ENCODE data around the gene ANKRD24.
"Not testable (repeated sequence)": the region's sequence is repeated elsewhere in the genome, so short reads cannot be mapped to it uniquely, and the experiment has no call there.

Gene ANKRD24

DNA sequence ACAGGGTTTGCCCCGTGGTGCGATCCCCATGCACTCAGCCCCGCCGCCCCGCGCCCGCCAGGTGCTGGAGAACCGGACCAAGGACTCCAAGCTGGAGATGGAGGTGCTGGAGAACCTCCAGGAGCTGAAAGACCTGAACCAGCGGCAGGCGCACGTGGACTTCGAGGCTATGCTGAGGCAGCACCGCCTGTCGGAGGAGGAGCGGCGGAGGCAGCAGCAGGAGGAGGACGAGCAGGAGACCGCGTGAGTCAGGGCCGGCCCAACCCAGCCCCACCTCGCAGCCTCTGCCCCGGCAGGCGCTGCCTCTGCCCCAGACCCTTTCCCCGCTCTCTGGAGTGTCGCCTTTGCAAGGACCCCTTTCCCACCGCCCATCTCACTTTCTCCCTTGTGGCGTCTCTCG lies 75.7 kb downstream of the ANKRD24 start:
- no peak overlapping the region for H3K4me3 ChIP-seq (ENCODE audit: extremely low read depth, insufficient read depth, low read length, poor library complexity, severe bottlenecking)
- WGBS, 2 experiments (ENCODE audit: insufficient coverage in 2 of 2) = 95 to 99% methylated on average over 28 of the region's 28 CpGs
- no peak overlapping the region for H3K27ac ChIP-seq (ENCODE audit: low read depth, low read length, severe bottlenecking)
- peaks cover 64% of the 10 kb centered on the region for H3K36me3 ChIP-seq (ENCODE audit: control insufficient read depth, insufficient read depth, low read length)
- H3K9me3 ChIP-seq (ENCODE audit: control insufficient read depth, low read length) = peaks cover 7% of the 10 kb centered on the region
- no peaks in the 10 kb centered on the region for H3K4me1 ChIP-seq (ENCODE audit: control insufficient read depth, insufficient read depth, low read length, poor library complexity, severe bottlenecking)

DNA sequence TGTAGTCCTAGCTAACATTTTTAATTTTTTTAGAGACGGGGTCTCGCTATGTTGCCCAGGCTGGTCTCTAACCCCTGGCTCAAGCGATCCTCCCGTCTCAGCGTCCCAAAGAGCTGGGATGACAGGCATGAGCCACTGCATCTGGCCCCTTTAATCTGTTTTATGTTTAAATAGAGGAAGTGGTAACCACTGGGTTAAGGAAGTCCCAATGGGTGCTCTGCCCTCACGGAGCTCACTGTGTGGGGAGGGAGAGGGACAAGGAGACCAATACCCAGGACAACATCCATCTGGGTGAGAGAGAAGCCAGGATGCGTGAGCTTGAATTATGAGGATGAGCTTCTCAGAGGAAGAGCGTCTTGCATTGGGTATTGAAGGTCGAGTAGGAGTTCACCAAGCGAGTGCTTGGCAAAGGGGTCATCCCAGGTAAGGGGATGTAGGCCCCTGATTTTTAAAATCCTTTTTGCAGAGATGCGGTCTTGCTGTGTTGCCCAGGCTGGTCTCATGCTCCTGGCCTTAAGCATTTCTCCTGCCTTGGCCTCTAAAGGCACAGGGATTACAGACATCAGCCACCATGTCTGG lies 78.2 kb downstream of the ANKRD24 start:
- H3K36me3 ChIP-seq (ENCODE audit: control insufficient read depth, insufficient read depth, low read length) = peaks cover 50% of the 10 kb centered on the region
- 99% methylated on average over 10 of the region's 11 CpGs for WGBS, 2 experiments (ENCODE audit: insufficient coverage in 2 of 2)
- H3K4me1 ChIP-seq (ENCODE audit: control insufficient read depth, insufficient read depth, low read length, poor library complexity, severe bottlenecking) = no peaks in the 10 kb centered on the region
- peaks cover 7% of the 10 kb centered on the region for H3K9me3 ChIP-seq (ENCODE audit: control insufficient read depth, low read length)
- H3K27ac ChIP-seq (ENCODE audit: low read depth, low read length, severe bottlenecking) = no peak overlapping the region
- H3K4me3 ChIP-seq (ENCODE audit: extremely low read depth, insufficient read depth, low read length, poor library complexity, severe bottlenecking) = no peak overlapping the region

DNA sequence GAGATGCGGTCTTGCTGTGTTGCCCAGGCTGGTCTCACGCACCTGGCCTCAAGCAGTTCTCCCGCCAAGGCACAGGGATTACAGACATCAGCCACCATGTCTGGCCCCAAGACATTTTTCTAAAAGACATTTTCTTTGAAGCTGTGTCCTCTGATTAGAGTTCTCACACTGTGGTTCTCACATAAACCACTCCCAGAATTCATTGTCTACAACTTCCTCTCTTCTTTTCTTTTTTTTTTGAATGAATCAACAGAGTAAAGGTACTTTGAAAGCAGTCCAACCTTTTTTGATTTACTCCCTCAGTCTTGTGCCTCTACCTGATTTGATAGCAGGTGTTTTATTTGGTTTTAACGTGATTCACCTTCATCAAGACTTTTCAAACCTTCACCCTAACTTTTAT lies 82.3 kb downstream of the ANKRD24 start:
- Histone ChIP-seq H3K27ac (ENCODE audit: low read depth, low read length, severe bottlenecking) (no peak overlapping the region), H3K4me1 (ENCODE audit: control insufficient read depth, insufficient read depth, low read length, poor library complexity, severe bottlenecking) (no peaks in the 10 kb centered on the region), H3K36me3 (ENCODE audit: control insufficient read depth, insufficient read depth, low read length) (peaks cover 37% of the 10 kb centered on the region), H3K4me3 (ENCODE audit: extremely low read depth, insufficient read depth, low read length, poor library complexity, severe bottlenecking) (no peak overlapping the region), H3K9me3 (ENCODE audit: control insufficient read depth, low read length) (no peaks in the 10 kb centered on the region)
- WGBS, 2 experiments (ENCODE audit: insufficient coverage in 2 of 2) = 96 to 100% methylated on average over 3 of the region's 4 CpGs

DNA sequence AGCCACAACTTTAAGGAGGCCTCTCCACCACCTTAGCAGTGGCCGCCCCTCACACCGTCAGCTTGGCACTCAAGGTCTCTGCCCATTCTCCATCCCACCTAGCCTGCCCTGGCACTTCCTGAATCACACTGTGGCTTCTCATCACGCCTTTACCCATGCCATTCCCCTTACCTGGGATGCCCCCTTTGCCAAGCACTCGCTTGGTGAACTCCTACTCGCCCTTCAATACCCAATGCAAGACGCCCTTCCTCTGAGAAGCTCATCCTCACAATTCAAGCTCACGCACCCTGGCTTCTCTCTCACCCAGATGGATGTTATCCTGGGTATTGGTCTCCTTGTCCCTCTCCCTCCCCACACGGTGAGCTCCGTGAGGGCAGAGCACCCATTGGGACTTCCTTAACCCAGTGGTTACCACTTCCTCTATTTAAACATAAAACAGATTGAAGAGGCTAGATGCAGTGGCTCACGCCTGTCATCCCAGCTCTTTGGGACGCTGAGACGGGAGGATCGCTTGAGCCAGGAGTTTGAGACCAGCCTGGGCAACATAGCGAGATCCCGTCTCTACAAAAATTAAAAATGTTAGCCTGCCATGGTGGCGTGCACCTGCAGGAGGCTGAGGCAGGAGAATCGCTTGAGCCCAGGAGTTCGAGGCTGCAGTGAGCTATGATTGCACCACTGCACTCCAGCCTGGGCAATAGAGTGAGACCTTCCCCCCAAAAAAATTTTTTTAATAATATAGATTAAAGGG lies 83.9 kb downstream of the ANKRD24 start:
- Histone ChIP-seq H3K4me1 (ENCODE audit: control insufficient read depth, insufficient read depth, low read length, poor library complexity, severe bottlenecking) (no peaks in the 10 kb centered on the region), H3K9me3 (ENCODE audit: control insufficient read depth, low read length) (no peaks in the 10 kb centered on the region), H3K4me3 (ENCODE audit: extremely low read depth, insufficient read depth, low read length, poor library complexity, severe bottlenecking) (no peak overlapping the region), H3K36me3 (ENCODE audit: control insufficient read depth, insufficient read depth, low read length) (peaks cover 37% of the 10 kb centered on the region), H3K27ac (ENCODE audit: low read depth, low read length, severe bottlenecking) (no peak overlapping the region)
- WGBS, 2 experiments (ENCODE audit: insufficient coverage in 2 of 2) = 90 to 96% methylated on average over 11 to 15 of the region's 18 CpGs

DNA sequence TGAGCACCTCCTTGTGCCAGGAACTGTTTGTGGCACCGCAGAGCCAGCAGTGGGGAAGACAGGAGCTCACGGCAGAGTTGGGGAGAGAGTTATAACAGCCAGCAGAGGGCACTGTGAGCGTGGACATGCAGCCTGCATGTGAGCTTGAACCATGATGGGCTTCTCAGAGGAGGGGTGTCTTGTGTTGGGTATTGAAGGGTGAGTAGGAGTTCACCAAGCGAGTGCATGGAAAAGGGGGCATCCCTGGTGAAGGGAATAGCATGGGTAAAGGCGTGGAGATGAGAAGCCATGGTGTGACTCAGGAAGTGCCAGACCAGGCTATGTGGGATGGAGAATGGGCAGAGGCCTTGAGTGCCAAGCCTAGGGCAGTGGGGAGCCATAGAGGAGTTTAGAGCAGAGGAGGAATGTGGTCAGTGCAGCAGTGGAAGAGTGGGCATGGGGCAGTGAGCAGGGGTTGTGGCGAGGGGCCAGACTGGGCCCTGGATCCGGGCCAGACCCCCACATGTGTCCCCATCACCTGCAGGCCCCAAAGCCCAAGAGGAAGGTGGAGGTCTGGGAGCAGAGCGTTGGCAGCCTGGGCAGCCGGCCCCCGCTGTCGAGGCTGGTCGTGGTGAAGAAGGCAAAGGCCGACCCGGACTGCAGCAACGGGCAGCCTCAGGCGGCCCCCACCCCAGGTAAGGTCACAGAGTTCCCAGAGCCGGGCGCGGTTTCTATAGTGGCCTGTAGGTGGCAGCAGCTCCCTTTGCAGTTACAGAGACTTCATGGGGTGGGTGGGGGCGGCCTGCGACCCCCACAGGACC lies 84.8 kb downstream of the ANKRD24 start:
- WGBS, 2 experiments (ENCODE audit: insufficient coverage in 2 of 2) = 35 to 46% methylated on average over 17 of the region's 21 CpGs
- H3K4me1 ChIP-seq (ENCODE audit: control insufficient read depth, insufficient read depth, low read length, poor library complexity, severe bottlenecking) = no peaks in the 10 kb centered on the region

DNA sequence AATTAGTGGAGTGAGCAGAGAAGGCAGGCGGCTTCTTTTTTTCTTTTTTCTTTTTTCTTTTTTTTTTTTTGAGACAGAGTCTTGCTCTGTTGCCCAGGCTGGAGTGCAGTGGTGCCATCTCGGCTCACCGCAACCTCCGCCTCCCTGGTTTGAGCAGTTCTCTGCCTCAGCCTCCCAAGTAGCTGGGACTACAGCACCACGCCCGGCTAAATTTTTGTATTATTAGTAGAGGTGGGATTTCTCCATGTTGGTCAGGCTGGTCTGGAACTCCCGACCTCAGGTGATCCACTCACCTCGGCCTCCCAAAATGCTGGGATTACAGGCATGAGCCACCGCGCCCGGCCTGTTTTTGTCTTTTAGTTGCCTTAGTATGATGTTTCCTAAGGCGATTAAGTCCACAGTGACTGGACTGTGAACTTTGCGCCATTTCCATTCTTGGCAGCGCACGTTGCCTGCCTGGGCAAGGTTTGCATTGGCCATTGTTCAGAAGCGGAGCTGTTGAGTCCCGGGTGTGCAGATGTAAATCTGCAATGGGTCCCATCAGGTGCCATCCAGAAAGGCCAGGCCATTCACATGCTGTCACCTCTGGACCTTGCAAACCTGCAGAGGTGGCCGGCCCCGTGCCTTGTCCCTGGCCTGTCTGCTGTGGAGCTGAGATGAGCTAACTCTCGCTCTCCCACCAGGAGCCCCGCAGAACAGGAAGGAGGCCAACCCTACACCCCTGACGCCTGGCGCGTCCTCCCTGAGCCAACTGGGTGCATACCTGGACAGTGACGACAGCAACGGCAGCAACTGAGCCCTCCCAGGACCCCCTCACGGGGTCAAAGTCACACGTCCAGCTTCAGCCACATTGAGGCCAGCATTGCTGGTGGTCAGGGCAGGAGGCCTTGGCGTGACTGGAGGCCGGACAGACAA lies 85.7 kb downstream of the ANKRD24 start:
- Histone ChIP-seq H3K27ac (ENCODE audit: low read depth, low read length, severe bottlenecking) (no peak overlapping the region), H3K4me1 (ENCODE audit: control insufficient read depth, insufficient read depth, low read length, poor library complexity, severe bottlenecking) (no peaks in the 10 kb centered on the region), H3K4me3 (ENCODE audit: extremely low read depth, insufficient read depth, low read length, poor library complexity, severe bottlenecking) (no peak overlapping the region), H3K9me3 (ENCODE audit: control insufficient read depth, low read length) (no peaks in the 10 kb centered on the region), H3K36me3 (ENCODE audit: control insufficient read depth, insufficient read depth, low read length) (peaks cover 27% of the 10 kb centered on the region)
- 94 to 95% methylated on average over 22 to 26 of the region's 30 CpGs for WGBS, 2 experiments (ENCODE audit: insufficient coverage in 2 of 2)

More for the DNA sequence above, 84.8 kb downstream of the ANKRD24 start:
- Histone ChIP-seq H3K36me3 (ENCODE audit: control insufficient read depth, insufficient read depth, low read length) (peaks cover 36% of the 10 kb centered on the region), H3K4me3 (ENCODE audit: extremely low read depth, insufficient read depth, low read length, poor library complexity, severe bottlenecking) (no peak overlapping the region), H3K9me3 (ENCODE audit: control insufficient read depth, low read length) (no peaks in the 10 kb centered on the region), H3K27ac (ENCODE audit: low read depth, low read length, severe bottlenecking) (no peak overlapping the region)

DNA sequence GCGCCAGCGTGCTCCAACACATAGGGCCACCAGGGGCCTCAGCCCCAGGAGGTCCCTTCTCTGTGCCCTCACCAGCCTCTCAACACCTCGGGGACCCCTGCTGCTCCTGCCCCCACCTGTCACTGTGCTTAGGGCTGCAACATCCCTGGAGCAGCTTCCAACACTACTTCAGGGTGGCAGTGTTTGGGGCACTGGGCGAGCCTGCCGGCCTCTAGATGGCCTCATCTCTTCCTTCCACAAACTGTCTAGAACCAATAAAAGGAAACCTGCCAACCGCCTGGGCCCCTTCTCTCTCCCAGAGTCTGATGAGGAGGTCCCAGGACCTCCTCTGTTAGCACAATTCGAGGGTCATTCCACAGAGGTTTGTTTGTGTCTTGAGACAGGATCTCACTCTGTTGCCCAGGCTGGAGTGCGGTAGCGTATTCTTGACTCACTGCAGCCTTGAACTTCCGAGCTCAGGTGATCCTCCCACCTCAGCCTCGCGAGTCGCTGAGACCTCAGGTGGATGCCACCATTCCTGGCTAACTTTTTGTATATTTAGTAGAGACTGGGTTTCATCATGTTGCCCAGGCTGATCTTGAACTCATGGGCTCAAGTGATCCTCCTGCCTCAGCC lies 86.4 kb downstream of the ANKRD24 start:
- Histone ChIP-seq H3K4me3 (ENCODE audit: extremely low read depth, insufficient read depth, low read length, poor library complexity, severe bottlenecking) (no peak overlapping the region), H3K27ac (ENCODE audit: low read depth, low read length, severe bottlenecking) (no peak overlapping the region), H3K4me1 (ENCODE audit: control insufficient read depth, insufficient read depth, low read length, poor library complexity, severe bottlenecking) (no peaks in the 10 kb centered on the region), H3K9me3 (ENCODE audit: control insufficient read depth, low read length) (no peaks in the 10 kb centered on the region), H3K36me3 (ENCODE audit: control insufficient read depth, insufficient read depth, low read length) (peaks cover 25% of the 10 kb centered on the region)
- 90 to 97% methylated on average over 8 to 13 of the region's 13 CpGs for WGBS, 2 experiments (ENCODE audit: insufficient coverage in 2 of 2)

DNA sequence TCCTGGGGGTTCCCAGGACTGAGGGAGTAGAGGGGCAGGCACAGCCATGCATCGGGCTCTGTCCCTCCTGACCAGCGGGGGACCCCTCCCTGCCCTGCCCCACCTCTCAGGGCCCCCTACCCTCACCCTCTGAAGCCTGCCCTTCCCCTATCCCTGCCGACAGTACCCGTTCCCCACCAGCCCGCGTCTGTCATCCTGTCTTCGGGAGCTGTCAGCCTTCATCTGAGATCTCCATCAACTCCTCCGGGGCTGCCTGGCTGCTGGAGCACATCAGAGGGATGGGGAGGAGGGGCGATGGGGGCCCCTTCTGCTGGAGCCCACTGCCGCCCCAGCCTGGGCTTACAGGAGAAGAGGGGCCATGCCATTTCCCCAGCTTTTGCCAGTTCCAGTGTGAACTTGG lies 90.4 kb downstream of the ANKRD24 start:
- no peak overlapping the region for H3K4me3 ChIP-seq (ENCODE audit: extremely low read depth, insufficient read depth, low read length, poor library complexity, severe bottlenecking)
- peaks cover 5% of the 10 kb centered on the region for H3K4me1 ChIP-seq (ENCODE audit: control insufficient read depth, insufficient read depth, low read length, poor library complexity, severe bottlenecking)
- no peak overlapping the region for H3K27ac ChIP-seq (ENCODE audit: low read depth, low read length, severe bottlenecking)
- H3K36me3 ChIP-seq (ENCODE audit: control insufficient read depth, insufficient read depth, low read length) = peaks cover 18% of the 10 kb centered on the region
- no peaks in the 10 kb centered on the region for H3K9me3 ChIP-seq (ENCODE audit: control insufficient read depth, low read length)
- 77 to 78% methylated on average over 7 to 9 of the region's 10 CpGs for WGBS, 2 experiments (ENCODE audit: insufficient coverage in 2 of 2)

DNA sequence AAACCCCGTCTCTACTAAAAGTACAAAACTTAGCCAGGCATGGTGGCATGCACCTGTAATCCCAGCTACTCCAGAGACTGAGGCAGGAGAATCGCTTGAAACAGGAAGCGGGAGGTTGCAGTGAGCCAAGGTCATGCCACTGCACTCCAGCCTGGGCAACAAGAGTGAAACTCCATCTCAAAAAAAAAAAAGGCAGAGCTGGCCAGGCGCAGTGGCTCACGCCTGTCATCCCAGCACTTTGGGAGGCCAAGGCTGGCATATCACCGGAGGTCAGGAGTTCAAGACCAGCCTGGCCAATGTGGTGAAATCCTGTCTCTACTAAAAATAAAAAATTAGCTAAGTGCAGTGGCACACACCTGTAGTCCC lies 91.8 kb downstream of the ANKRD24 start:
- 88 to 95% methylated on average over 5 to 6 of the region's 6 CpGs for WGBS, 2 experiments (ENCODE audit: insufficient coverage in 2 of 2)
- H3K4me1 ChIP-seq (ENCODE audit: control insufficient read depth, insufficient read depth, low read length, poor library complexity, severe bottlenecking) = peaks cover 12% of the 10 kb centered on the region
- H3K27ac ChIP-seq (ENCODE audit: low read depth, low read length, severe bottlenecking); H3K4me3 ChIP-seq (ENCODE audit: extremely low read depth, insufficient read depth, low read length, poor library complexity, severe bottlenecking); H3K36me3 ChIP-seq (ENCODE audit: control insufficient read depth, insufficient read depth, low read length); H3K9me3 ChIP-seq (ENCODE audit: control insufficient read depth, low read length): not testable (repeated sequence)

All from mesodermal cell (in vitro differentiated cells).